SHP77 treated with DMSO at 0.1 percent for 48 hours (cell line): ENCODE data around the gene CPEB1.
"Not testable (repeated sequence)": the region's sequence is repeated elsewhere in the genome, so short reads cannot be mapped to it uniquely, and the experiment has no call there.

Experiments used
- DNase-seq: peaks from one replicate; lab custom pipeline; 2025; lab: John Stamatoyannopoulos, UW

Gene CPEB1

DNA sequence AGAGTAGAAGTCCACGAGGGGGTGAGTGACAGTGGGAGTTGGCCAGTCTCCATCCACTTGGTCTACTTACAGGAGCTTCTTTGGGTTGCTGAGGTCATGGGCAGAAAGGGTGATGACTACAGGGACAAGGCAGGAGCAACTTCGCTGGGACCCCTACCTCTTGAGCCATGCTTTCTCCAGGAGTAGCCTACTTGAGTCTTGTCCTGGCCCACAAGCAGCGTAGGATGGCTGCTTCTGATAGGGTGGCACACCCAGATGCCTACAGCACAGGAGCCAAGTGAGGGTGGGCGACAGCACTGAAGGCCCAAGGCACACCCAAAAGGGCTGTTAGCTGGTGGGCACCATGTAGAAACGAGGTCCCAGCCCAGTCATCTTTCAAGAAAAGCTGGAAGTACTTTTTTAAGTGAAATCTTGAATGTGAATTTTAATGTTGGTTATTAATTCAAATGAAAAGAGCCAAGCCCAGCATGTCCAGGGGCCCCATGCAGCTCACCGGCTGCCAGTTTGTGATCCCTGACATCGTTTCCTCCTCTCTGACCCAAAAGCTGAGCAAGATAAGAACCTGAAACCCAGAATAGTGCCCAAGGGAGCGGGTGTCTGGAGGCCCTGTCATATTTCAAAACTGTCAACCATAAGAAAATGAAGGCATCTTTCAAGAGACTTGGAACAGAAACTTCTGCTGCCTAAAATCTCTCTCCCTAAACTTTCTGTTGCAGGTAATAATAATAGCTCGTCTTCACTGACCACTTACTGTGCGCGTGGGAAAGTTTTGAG is 2.2 kb upstream of the CPEB1 start:
- no peak for DNase-seq

DNA sequence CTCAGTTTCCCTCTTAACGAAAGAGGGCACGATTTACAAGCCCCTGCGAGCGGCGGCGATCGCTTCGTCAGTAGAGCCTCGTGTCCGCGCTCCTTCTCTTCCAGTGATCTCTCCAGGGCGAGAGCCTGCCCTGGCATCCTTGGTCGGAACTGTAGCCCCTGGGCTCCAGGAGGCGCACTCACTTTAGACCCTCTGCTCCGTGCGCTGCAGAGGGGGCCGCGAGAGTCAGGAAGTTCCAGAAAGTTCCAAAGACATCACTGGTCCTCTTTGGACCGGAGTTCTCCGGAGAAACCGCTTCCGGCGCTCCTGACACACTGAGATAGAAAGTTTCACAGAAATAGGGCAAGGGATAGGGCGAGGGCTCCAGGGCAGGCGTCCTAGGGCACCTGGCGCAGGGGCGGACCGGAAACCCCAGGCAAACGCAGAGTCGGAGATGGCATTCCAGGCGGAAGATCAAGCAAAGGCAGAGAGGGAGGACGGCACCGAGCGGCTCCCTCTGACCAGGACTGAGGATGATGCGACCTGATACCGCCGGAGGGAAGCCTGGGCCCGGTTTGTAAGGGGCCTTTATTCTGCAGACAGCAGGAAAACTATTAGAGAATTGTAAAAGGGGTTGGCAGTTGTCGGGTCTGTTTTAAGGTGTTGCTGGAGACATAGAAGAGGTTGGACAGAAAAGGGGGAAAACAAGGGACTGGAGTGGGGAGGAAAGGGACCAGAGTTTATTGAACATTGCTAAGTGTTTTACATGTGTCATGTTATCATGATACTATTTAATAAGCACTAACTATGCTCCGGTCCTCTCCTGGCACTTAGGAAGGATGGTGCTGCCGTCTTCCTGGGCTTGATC is 1.3 kb upstream of the CPEB1 start:
- DNase-seq = no peak

DNA sequence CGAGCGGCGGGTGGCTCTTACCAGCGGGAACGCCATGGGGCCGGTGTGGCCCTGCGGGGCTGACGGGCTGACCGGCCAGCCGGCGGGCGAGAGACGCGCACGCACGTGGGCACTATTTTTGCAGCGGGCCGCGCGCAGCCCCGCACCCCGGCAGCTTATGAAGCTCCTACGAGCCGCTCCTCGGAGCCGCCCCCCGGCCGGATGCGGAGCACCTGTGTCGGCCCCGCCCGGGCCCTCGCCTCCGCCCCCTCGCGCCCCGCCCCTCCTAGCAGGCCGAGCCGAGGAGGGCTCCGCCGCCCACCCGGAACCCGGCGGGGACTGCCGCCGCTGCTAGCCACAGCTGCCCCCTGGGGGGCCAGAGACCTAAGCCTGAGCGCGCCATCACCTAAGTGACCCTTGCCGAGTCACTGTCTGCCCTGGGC is 683 bp upstream of the CPEB1 start:
- DNase-seq = no peak

DNA sequence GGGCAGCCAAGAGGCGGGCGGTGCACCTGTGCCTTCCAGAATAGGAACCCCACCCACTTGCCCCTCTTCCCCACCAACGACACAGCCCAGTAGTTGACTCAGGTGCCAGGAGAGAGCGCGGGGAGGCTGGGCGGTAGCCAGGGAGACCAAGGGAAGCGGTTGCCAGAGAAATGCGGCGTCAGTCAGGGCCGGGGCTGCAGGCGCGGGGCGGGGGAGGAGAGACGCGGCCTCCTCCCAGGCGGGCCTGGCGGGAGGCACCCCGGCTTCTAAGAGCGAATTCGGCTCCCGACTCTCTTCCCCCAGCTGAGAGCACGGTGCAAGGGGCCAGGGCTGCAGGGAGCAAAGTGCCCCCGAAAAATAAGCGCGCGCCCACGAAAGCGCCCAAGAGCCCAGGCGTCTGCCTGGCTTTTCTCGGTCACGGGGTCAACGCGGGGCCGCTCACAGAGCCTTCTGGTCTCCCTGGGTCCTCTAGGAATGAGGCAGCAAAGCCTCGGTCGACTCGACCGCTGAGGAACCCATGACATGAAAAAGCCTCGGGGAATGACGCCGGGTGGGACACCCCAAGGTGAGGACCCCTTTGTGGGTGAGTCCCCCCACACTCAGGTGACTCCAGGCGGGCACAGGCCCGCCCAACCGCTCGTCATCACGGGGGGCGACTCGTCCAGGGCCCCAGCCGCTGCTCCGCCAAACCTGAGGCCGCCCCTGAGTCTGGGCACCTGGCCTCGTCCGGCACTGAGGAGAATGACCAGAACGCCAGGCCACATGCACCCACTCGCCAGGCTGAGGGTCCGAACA is 716 bp downstream of the CPEB1 start:
- no peak for DNase-seq

DNA sequence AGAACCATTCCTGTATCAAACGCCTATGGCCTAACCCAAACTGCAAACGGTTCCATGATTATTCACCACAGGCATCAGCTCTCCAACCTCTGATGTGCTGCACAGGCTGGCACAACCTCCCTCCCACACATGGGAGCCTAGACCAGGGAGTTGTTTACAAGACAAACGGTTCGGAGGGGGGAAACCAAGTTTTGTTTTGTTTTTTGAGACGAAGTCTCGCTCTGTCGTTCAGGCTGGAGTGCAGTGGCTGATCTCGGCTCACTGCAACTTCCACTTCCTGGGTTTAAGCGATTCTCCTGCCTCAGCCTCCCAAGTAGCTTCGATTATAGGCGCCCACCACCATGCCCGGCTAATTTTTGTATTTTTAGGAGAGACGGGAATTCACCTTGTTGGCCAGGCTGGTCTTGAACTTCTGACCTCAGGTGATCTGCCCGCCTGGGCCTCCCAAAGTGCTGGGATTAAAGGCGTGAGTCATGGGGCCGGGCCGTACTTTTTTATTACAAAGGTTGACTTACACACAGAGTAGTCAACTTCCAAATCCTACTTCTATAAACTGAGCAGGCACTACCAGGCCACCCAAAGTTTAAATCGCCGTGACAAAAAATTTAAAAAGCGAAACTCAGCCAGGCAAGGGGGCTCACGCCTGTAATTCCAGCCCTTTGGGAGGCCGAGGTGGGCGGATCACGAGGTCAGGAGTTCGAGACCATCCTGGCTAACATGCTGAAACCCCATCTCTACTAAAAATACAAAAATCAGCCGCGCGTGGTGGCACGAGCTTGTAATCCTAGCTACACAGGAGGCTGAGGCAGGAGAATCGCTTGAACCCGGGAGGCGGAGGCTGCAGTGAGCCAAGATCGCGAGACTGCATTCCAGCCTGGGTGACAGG is 2.0 kb downstream of the CPEB1 start:
- not testable (repeated sequence) for DNase-seq

DNA sequence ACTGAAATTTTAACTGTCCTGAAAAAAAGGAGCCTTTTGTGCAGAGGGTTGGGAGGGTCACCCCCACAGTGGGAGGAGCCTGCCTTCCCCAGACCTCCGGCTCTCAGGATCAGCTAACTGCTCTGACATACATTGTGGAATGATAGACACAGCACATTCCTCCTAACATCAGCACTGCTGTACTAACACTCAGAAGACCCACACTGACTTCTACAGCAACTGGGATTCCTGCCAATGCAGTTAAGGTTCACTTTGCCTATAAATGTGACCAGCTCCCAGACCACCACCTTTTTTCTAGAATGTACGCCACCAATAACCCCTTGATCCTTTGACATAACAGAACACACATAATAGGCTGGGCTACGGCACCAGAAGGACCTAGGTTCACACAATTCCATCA is 3.2 kb downstream of the CPEB1 start:
- DNase-seq = no peak

DNA sequence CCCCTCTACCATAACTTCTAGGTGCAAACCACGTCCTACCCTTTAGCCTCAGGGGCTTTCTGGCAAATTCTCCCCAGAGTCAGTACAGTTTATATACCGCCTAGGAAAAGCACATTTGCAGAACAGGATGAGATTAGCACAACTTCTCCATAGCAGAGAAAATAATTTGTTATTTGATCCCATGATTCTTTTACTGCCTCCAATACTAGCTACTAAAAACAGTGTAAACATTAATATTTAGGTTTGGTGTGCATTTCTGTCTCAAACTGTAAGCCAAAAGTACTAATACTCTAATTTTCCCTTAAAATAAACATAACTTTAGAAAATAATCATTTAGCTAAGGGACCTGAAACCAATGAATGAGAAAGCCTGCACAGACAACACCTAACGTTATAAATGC is 4.5 kb downstream of the CPEB1 start:
- DNase-seq = no peak

DNA sequence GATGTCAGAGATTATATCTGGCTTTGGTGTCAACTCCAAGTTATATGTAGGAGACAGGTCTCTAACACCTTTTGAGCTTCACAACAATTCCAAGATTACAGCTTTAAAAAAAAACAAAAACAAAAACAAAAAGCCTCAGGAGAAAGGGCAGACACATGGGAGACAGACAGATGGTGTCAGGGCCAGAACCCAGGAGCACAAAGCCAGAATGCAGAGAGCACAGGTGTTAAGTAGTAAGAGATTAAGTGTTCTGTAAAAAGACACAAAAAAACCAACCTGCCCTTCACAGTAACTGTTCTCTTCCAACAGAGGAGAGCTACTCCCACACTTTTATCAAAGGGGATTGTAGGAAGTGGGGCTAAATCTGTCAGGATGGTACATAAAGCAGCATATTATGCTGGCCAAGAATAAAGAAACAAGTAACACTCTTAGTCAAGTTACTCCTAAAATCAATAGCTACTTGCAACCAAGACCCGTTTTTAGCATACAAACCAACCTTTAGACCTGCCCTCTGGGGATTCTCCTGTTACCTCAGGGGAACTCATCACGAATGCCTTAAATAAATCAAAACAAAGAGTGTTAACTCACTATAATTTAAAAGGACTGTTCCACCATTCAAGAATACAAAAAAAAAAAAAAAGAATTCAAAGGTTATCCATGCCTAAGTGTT is 5.9 kb downstream of the CPEB1 start:
- no peak for DNase-seq

DNA sequence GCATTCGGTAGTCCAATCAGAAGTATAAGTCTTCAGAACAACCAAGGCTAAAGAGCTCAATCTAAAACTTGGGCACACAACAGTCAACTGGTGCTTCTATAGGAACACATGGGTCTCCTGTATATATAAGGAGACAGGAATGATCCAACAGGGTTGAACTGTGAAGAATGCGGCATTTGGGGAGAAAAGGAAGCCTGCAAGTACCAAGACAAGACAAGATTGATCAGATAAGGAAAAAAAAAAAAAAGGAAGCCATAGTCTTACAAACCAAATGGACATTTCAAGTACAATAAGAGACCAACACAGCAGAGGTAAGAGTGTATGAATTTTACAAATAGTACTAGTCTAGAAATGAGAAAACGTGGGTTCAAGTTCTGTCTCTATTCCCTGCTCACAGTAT is 6.5 kb downstream of the CPEB1 start:
- DNase-seq = no peak

DNA sequence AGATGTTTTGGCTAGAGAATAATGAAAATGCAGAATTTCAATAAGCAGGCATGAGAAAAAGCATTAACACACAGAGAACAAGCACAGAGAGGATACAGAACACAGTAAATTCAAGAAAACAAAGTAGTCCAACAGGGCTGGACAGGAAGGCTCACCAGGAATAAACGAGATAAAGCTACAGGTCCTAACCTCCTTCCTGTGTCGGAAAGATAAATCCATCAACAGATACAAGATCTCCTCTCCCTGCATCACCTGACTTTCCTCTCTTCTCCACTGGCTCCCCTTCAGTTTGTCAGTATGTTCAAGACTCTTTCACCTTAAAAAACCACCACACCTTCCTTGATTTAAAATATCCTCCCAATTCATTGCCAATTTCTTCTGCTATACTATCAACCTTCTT is 11.4 kb downstream of the CPEB1 start:
- no peak for DNase-seq

DNA sequence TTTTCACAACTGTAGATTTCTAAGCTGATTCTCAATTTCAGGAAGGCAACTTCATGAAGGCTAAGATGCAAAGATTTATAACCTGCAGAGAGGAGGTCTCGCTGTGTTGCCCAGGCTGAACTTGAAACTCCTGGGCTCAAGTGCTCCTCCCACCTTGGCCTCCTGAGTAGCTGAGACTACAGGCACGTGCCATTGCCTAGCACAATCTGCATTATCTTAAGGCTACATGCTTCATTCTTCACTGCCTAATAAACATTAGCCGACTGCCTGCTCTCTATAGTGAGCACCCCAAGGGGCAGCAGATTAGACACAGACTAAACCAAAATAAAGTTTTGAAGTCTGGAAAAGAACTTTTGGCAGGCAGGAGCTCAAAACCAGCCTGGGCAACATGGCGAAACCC is 17.1 kb downstream of the CPEB1 start:
- no peak for DNase-seq

DNA sequence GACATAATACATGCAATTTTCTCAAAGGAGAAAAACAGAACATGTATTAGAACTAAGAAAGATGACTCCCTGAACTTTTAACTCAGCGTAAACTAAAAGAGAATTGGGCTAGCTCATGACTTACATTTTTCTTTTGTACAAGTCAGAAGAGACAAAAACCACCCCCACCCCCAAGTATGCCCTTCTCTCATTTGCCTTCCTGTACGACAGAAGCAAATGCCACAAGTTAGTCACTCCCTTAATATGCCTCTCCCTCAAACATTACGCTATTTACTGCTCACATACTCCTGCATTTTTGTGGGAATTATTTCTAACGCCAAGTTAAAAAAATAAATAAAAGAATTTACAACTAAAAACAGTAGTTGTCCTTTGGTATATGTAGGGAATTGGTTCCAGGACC is 22.0 kb downstream of the CPEB1 start:
- DNase-seq = no peak

DNA sequence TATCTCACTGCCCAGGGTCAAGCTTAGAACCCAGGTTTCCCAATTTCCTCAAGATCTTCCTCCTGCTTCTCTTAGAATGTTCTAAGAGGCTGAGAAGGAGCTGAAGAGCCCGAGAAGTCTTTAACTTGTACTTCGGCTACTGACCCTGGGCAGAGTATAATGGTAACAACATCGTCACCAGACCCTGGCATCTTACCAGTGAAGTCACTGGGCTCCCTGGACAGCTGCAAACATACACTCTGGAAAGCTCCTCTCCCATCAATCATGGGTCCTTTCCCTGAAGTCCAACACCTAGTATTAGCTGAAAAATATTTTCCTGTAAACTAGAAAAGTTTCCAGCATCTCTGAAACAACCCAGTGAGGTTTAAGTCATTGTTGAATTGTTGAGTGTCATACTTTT is 22.7 kb downstream of the CPEB1 start:
- DNase-seq = no peak

DNA sequence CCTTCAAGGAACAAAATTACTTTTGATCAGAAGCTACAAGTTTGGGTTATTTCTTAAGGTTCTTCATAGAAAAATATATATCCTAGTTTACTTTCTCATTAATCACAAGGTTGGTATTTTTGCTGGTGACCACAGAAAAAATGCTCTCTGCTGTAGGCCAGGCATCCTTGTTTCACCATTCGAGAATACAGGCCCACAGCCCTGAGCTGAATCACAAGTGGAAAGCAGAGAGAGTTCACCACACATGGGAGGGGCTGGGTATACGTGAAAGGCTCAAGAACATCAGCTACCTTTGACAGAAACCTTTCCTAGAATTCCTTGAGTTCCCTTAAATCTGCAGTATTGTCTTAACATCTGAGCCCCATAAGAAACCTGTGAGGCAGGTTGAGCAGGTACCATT is 23.2 kb downstream of the CPEB1 start:
- no peak for DNase-seq

DNA sequence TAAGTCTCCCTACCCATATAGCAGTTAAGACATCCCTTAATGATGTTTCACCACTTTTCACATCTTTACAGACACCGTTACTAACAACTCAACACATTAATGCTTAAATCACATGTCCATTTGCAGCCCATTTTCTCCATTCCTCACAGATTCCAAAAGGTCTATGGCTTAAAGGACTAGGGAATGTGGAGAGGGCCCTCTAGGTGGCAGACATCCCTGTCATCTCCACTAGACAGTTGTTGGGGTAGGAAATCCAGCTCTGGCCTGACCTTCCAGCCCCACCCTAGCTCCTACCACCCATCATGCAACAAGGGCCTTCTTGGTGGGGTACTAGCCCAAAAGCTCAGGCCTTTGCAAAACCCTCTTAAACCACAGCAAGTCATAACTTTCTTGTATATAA is 25.2 kb downstream of the CPEB1 start:
- no peak for DNase-seq

DNA sequence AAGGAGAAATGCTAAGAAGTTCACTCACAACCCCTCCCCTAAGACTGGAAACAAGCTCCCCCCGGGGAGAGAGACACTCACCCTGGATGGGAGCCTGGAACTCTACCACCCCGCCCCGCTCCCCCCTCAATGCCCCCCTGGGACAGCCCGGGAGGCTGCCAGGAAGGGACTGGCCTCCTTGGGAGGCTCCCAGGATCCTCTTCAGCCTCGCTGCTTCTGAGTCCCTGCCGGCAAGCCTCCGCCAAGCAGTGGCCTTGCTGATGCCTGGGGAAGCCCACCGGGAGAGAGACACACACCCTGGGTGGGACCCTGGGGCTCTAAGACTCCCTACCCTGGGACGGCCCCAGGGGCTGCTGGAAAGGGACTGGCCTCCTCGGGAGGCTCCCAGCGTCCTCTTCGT is 33.4 kb downstream of the CPEB1 start:
- no peak for DNase-seq

DNA sequence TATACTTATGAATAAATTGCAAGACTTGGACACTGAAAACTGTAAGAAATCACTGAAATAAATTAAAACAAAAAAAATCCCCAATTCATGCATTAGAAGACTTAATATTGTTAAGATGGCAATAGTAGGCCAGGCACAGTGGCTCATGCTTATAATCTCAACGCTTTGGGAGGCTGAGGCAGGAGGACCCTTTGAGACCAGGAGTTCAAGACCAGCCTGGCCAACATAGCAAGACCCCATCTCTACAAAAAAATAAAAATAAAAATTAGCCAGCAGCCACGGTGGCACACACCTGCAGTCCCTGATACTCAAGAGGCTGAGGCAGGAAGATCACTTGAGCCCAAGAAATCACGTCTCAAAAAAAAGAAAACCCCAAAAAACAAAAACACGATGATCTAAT is 35.8 kb downstream of the CPEB1 start:
- no peak for DNase-seq

DNA sequence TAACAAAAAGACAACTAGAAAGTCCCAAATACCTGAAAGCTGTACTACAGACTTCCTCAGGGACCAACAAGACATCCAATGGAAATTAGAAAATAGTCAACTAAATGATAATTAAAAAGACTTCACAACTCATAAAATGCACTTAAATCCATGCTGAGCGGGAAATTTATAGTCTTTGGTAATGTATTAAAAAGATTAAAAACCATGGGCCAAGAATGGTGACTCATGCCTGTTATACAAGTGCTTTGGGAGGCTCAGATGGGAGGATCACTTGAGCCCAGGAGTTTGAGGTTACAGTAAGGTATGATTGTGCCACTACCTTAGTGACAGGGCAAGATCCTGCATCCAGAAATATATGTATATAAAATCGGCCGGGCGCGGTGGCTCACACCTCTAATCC is 45.0 kb downstream of the CPEB1 start:
- DNase-seq = no peak

DNA sequence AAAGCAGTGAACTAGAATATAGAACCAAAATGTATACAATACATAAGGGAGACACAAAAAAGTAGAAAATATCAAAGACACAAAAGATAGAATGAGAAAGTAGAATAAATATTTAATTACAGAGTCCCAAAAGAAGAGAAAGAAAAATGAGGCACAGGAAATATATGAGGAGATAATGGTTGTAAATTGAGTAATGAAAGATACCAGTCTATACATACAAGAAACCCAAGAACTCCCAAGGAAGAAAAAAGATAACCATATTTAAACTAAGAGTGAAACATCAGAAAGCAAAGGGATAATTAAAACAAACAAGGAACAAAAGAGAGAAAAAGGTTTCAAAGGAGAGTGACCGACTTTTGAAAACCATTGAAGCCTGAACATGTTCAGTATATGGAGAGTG is 47.3 kb downstream of the CPEB1 start:
- no peak for DNase-seq

DNA sequence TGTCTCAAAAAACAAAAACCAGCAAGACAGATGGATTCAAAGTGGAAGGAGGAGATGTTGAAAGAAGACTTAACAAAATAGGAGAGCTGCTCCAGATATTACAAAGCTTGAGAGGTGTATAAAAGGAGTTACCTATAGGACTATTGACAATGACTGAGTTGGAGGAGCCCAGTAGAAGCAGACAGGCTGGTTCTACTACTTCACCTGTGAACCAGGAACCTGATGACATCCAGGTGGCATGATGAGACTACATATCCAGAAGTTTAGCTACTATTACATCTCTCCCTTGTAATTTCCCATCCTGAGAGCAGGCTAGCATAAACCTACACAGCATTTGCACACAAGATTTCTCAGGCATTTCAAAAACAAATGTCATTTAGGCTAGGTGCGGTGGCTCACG is 49.3 kb downstream of the CPEB1 start:
- no peak for DNase-seq

DNA sequence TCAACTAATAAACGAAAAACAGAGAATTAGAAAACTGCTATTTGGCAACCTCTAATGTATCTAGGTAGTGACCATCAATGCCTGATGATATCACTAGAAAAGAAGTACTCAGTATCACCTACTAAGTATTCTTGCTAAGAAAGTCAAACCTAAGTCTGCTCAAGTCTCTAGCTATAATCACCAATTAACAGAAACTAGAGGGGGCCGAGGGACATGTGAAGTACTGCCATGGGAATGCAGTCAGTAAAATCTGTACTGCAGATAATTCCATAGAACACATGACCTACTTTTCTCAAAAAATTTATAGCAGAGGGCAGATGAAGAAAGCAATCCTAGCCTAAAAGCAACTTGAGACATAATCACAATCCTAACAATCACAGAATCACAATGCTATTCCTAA is 51.4 kb downstream of the CPEB1 start:
- no peak for DNase-seq
